ENCODE data around the gene RPL15.

- TF ChIP-seq, protein P1, sequence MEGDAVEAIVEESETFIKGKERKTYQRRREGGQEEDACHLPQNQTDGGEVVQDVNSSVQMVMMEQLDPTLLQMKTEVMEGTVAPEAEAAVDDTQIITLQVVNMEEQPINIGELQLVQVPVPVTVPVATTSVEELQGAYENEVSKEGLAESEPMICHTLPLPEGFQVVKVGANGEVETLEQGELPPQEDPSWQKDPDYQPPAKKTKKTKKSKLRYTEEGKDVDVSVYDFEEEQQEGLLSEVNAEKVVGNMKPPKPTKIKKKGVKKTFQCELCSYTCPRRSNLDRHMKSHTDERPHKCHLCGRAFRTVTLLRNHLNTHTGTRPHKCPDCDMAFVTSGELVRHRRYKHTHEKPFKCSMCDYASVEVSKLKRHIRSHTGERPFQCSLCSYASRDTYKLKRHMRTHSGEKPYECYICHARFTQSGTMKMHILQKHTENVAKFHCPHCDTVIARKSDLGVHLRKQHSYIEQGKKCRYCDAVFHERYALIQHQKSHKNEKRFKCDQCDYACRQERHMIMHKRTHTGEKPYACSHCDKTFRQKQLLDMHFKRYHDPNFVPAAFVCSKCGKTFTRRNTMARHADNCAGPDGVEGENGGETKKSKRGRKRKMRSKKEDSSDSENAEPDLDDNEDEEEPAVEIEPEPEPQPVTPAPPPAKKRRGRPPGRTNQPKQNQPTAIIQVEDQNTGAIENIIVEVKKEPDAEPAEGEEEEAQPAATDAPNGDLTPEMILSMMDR (IDR thresholded peaks at IDR 0.05), result no peak
- TF ChIP-seq POLR2A (IDR thresholded peaks at IDR 0.05), result no peak
These were observed 24.5 kb downstream of the RPL15 start for GRCh38 chr3:23941440-23941839.
